ENCODE data around the gene RBM20. TPM values are rescaled to one million over a fixed set of nuclear protein-coding genes. Genes with fewer than 3 reads are reported as not detected.

RBM20 gene
- total and polyA plus RNA-seq, 2 of the 13 experiments (the other 11 are each of a cell fraction or from before 2014, with no cell fraction given), result 0.02 to 0.22 TPM

- TF ChIP-seq, protein P1, sequence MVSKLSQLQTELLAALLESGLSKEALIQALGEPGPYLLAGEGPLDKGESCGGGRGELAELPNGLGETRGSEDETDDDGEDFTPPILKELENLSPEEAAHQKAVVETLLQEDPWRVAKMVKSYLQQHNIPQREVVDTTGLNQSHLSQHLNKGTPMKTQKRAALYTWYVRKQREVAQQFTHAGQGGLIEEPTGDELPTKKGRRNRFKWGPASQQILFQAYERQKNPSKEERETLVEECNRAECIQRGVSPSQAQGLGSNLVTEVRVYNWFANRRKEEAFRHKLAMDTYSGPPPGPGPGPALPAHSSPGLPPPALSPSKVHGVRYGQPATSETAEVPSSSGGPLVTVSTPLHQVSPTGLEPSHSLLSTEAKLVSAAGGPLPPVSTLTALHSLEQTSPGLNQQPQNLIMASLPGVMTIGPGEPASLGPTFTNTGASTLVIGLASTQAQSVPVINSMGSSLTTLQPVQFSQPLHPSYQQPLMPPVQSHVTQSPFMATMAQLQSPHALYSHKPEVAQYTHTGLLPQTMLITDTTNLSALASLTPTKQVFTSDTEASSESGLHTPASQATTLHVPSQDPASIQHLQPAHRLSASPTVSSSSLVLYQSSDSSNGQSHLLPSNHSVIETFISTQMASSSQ (IDR thresholded peaks at IDR 0.05; ENCODE audit: low read depth), result no peak
- TF ChIP-seq, protein P1 (CRISPR knock-in tag; IDR thresholded peaks at IDR 0.05; ENCODE audit: borderline replicate concordance), result no peak; the same call in 1 of the 2 replicates
- TF ChIP-seq PHF8 (CRISPR knock-in tag; IDR thresholded peaks at IDR 0.05), result 0 out of 2 replicates have a peak, but pooled peaks have one; percentile 15
- no peak for TF ChIP-seq ZXDC (CRISPR knock-in tag; IDR thresholded peaks at IDR 0.05)
- no peak for TF ChIP-seq GPN1 (CRISPR knock-in tag; IDR thresholded peaks at IDR 0.05; ENCODE audit: borderline replicate concordance)
- TF ChIP-seq, protein P2, sequence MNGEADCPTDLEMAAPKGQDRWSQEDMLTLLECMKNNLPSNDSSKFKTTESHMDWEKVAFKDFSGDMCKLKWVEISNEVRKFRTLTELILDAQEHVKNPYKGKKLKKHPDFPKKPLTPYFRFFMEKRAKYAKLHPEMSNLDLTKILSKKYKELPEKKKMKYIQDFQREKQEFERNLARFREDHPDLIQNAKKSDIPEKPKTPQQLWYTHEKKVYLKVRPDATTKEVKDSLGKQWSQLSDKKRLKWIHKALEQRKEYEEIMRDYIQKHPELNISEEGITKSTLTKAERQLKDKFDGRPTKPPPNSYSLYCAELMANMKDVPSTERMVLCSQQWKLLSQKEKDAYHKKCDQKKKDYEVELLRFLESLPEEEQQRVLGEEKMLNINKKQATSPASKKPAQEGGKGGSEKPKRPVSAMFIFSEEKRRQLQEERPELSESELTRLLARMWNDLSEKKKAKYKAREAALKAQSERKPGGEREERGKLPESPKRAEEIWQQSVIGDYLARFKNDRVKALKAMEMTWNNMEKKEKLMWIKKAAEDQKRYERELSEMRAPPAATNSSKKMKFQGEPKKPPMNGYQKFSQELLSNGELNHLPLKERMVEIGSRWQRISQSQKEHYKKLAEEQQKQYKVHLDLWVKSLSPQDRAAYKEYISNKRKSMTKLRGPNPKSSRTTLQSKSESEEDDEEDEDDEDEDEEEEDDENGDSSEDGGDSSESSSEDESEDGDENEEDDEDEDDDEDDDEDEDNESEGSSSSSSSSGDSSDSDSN (CRISPR knock-in tag; IDR thresholded peaks at IDR 0.05), result no peak
- TF ChIP-seq MYNN (CRISPR knock-in tag; IDR thresholded peaks at IDR 0.05; ENCODE audit: low read depth), result no peak
- no peak for TF ChIP-seq ISX (CRISPR knock-in tag; conservative IDR thresholded peaks at IDR 0.05)
- no peak for TF ChIP-seq ELK4 (CRISPR knock-in tag; IDR thresholded peaks at IDR 0.05; ENCODE audit: borderline replicate concordance)
- 0 out of 2 replicates have a peak, but pooled peaks have one; percentile 27 for TF ChIP-seq PHF20 (CRISPR knock-in tag; IDR thresholded peaks at IDR 0.05)
- no peak for TF ChIP-seq MBD4 (IDR thresholded peaks at IDR 0.05; ENCODE audit: borderline replicate concordance, low read length)
- TF ChIP-seq ZNF264 (CRISPR knock-in tag; IDR thresholded peaks at IDR 0.05), result no peak
- TF ChIP-seq, protein P3, sequence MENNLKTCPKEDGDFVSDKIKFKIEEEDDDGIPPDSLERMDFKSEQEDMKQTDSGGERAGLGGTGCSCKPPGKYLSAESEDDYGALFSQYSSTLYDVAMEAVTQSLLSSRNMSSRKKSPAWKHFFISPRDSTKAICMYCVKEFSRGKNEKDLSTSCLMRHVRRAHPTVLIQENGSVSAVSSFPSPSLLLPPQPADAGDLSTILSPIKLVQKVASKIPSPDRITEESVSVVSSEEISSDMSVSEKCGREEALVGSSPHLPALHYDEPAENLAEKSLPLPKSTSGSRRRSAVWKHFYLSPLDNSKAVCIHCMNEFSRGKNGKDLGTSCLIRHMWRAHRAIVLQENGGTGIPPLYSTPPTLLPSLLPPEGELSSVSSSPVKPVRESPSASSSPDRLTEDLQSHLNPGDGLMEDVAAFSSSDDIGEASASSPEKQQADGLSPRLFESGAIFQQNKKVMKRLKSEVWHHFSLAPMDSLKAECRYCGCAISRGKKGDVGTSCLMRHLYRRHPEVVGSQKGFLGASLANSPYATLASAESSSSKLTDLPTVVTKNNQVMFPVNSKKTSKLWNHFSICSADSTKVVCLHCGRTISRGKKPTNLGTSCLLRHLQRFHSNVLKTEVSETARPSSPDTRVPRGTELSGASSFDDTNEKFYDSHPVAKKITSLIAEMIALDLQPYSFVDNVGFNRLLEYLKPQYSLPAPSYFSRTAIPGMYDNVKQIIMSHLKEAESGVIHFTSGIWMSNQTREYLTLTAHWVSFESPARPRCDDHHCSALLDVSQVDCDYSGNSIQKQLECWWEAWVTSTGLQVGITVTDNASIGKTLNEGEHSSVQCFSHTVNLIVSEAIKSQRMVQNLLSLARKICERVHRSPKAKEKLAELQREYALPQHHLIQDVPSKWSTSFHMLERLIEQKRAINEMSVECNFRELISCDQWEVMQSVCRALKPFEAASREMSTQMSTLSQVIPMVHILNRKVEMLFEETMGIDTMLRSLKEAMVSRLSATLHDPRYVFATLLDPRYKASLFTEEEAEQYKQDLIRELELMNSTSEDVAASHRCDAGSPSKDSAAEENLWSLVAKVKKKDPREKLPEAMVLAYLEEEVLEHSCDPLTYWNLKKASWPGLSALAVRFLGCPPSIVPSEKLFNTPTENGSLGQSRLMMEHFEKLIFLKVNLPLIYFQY (CRISPR knock-in tag; IDR thresholded peaks at IDR 0.05; ENCODE audit: borderline replicate concordance), result no peak
- TF ChIP-seq REXO4 (CRISPR knock-in tag; IDR thresholded peaks at IDR 0.05; ENCODE audit: borderline replicate concordance), result no peak
Observed at GRCh38 chr10:110833234-110833940, 189.3 kb downstream of the RBM20 start (continued).
